ENCODE measurements around the gene AKAP6.

AKAP6 gene

DNA sequence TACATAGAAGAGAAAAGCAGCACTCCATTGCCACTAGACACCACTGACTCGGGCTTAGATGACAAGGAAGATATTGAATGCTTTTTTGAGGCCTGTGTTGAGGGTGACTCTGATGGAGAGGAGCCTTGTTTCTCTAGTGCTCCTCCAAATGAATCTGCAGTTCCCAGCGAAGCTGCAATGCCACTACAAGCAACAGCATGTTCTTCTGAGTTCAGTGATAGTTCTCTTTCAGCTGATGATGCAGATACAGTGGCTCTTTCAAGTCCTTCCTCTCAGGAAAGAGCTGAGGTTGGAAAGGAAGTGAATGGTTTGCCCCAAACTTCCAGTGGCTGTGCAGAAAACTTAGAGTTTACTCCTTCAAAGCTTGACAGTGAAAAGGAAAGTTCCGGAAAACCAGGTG is 495.1 kb downstream of the AKAP6 start:
- intact Hi-C loops (cut with DNase I), result loop anchor here (5.0 to 10.0 kb wide), 2 partner anchors 102 to 249 kb away; no protein-coding TSS in a partner anchor
- DNase-seq, result no peak

- peak in 10 of 42 donors; percentile 8 to 58 (median 28) for DNase-seq
- intact Hi-C loops (cut with DNase I), result loop anchor here (5.0 to 10.0 kb wide), 3 partner anchors 107 to 250 kb away; no protein-coding TSS in a partner anchor
Measured at GRCh38 chr14:32825058-32825457, 496.0 kb downstream of the AKAP6 start.

GRCh38 chr14:32826404-32827082 is 497.4 kb downstream of the AKAP6 start:
- DNase-seq, result peak; percentile 12 to 87 (median 62)
- intact Hi-C loops (cut with DNase I), result loop anchor here (5.0 to 10.0 kb wide), 3 partner anchors 106 to 252 kb away; no protein-coding TSS in a partner anchor

DNA sequence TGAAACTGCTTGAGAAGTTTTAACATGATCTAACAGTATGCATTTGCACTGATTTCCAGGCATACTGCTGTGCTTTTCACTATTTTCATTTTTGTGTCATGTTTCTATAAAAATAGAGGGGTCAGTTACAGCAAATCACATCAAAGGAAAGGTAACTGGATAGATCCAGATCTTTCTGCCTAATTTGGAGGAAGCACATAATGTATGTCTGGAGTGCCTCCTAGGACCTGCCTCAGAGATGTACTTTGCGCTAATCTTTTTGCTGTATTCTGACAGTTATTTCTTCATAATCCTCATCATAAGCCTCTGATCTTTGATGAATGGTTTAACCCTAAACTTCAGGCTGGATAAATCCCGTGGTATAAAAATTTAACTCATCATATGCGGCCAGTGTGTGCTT is 498.4 kb downstream of the AKAP6 start:
- DNase-seq, result no peak
- intact Hi-C loops (cut with DNase I), result loop anchor here (5.0 to 10.0 kb wide), 3 partner anchors 105 to 253 kb away; no protein-coding TSS in a partner anchor

DNA sequence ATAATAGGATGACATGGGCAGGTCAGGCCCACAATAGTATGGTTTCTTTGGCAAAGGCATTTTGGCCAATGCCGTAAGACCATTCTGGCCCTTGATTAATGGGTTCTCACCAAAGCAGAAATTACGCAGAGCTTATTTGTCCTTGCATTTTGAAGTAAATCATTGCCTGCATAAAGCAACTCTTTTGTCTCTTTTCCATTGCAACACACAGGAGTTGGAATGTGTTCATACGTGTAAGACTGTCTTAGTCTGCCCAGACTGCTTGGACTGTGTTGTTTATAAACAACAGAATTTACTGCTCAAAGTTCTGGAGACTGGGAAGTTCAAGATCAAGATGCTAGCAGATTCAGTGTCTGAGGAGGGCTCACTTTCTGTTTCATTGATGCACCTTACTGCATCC is 506.8 kb downstream of the AKAP6 start:
- DNase-seq, result no peak
- intact Hi-C loops (cut with DNase I), result no loop called here

- DNase-seq, result no peak
- intact Hi-C loops (cut with DNase I), result no loop called here
Measured at GRCh38 chr14:32841698-32842097, 512.6 kb downstream of the AKAP6 start.

DNA sequence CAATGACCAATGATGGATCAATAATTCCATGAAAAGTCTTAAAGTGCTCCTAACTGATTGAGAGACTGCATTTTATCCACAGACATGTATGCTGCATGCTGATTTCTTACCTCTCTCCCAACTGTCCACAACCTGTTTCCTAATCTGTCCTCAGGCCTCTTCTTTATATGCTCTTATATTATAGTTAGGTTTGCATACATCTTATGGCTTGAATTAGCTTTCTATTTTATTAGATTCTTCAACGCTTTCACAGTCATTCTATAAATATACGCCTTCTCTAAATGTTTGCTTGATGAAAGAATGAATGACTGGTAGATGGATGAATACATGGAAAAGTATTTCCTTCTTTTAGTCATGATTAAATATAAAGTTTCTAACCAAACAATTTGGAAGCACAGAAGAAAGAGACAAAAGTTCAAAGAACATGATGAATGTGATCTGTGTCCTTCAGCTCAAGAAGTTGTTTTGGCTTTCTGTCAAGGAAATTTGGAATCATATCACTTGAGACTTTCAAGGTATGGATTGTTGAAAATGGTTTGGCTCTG is 517.8 kb downstream of the AKAP6 start:
- intact Hi-C loops (cut with DNase I), result no loop called here
- no peak for DNase-seq

DNA sequence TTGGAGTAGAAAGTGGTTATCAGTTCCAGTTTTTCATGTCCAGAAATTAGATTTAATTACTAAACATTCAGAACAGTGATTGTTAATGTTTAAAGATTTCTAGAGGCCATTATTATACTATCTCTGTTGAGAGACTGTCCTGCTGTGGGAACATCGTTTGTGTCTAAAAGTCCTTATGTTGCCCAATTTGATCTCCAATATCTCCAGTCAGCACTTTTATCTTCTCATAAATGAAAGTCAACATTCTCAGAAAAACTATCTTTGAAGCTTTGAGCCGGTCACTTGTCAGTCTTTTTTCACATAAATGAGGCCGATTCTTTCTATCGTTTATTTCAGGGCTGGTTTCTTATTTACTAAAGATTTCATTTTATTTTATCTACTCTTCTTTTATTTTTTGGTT is 518.8 kb downstream of the AKAP6 start:
- DNase-seq, result no peak
- intact Hi-C loops (cut with DNase I), result no loop called here

GRCh38 chr14:32865827-32866376 is 536.8 kb downstream of the AKAP6 start:
- intact Hi-C loops (cut with DNase I), result no loop called here
- DNase-seq, result no peak

DNA sequence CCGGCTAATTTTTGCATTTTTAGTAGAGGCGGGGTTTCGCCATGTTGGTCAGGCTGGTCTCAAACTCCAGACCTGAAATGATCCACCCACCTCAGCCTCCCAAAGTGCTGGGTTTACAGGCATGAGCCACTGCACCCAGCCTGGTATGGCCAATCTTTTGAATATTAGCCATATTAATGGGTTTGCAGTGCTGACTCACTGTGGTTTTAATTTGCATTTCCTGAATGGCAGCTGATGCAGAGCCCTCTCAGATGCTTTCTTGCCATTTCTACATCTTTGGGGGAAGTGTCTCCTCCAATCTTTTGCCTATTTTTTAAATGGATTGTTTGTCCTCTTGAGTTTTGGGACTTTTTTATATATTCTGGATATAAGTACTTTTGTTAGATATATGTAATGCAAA is 554.1 kb downstream of the AKAP6 start:
- intact Hi-C loops (cut with DNase I), result no loop called here
- DNase-seq, result no peak

Data from head of caudate nucleus (tissue), 42 donors.